Astrocyte (in vitro differentiated cells and primary cell): ENCODE results near the gene SUPT3H.

ENCODE experiments used
- CTCF ChIP-seq: IDR thresholded peaks from 2 replicates; pipeline ENCODE4 v1.5.1; 2011; ENCODE audit warnings: low read depth, mild to moderate bottlenecking, inconsistent platforms, low read length, moderate library complexity; ENCODE audit not compliant: insufficient read depth
- EZH2 ChIP-seq: IDR thresholded peaks from 2 replicates; pipeline ENCODE4 v1.6.1; 2012; ENCODE audit warnings: mild to moderate bottlenecking, low read length, inconsistent platforms; ENCODE audit not compliant: insufficient read depth

GRCh38 chr6:44829836-44830235 is 547.9 kb downstream of the SUPT3H start:
- TF ChIP-seq CTCF: no peak
- no peak for TF ChIP-seq EZH2
